Ureter (tissue), 1 donor: ENCODE data around the gene THSD7B. TPM values are rescaled to one million over a fixed set of nuclear protein-coding genes. Genes with fewer than 3 reads are reported as not detected.
"Not testable (repeated sequence)": the region's sequence is repeated elsewhere in the genome, so short reads cannot be mapped to it uniquely, and the experiment has no call there.

Experiments used
- DNase-seq: peaks from one replicate; pipeline ENCODE4 v3.0.0-alpha.2; 2020; ENCODE audit warnings: low spot score
- total RNA-seq: library from RNA; stranded (reverse); gene quantifications from one replicate; pipeline ENCODE4 v1.2.4, GENCODE V29; 2023
- donor health status: DM: yes; HTN: yes; CAD: no.

THSD7B gene
- total RNA-seq, 1 donor from 2014 or later = 7.6 TPM

DNA sequence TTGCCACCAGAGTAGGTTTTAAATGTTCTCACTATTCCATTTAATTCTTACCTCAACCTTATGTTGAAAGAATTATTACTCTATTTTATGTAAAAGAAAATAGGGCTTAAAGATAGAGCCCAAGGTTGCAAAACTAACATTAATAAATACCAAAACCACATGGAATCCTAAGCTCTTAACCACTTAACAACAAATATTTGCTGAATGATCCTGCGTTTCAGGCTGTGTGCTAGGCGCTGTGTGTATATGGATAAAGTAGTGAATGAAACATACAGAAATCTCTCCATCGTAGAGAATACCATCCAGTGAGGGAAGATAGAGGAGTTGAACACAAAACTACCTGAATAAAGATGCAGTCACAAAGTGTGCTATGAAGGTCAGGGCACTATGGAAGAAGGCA lies 485.1 kb downstream of the THSD7B start:
- DNase-seq = no peak

DNA sequence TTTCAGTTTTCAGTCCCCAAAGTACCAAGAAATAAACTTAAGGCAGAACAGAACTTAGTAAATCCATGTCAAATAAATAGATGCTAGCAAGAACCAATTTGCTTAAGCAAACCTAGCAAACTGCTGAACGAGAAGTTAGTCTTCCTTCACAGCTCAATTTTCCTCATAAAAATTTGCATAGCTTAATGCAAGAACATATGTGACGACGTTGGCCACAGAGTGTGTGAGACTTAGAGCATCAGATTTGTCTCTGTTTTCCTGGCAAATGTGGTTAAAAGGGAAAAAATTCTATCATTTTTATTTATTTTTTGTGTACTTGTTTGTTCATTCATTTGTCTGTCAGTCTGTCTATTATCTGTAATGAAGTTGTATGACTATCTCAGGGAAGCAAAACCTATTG lies 485.7 kb downstream of the THSD7B start:
- no peak for DNase-seq

DNA sequence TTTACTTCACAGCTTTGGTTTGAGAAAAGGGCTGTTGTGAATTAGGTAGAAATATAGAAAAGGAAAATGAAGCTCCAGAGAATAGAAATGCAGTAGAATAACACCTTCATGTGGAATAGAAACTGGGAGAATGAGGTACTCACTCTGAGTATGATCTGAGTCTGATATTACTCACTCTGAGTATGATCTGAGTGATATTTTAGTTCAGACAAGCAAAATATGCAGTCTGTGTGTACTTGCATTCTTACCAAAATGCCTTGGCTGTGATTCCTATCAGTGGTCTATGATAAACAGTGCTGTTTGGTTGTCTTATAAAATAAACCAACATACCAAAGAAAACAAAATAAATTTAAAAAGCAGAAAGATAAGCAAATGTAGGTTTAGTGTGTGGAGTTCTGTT lies 487.6 kb downstream of the THSD7B start:
- no peak for DNase-seq

GRCh38 chr2:137254052-137254451 lies 488.7 kb downstream of the THSD7B start:
- DNase-seq = no peak

- no peak for DNase-seq
Measured at GRCh38 chr2:137255345-137255744, 490.0 kb downstream of the THSD7B start.

GRCh38 chr2:137255990-137256389 lies 490.6 kb downstream of the THSD7B start:
- DNase-seq = no peak

GRCh38 chr2:137261881-137262585 lies 496.7 kb downstream of the THSD7B start:
- DNase-seq = no peak

DNA sequence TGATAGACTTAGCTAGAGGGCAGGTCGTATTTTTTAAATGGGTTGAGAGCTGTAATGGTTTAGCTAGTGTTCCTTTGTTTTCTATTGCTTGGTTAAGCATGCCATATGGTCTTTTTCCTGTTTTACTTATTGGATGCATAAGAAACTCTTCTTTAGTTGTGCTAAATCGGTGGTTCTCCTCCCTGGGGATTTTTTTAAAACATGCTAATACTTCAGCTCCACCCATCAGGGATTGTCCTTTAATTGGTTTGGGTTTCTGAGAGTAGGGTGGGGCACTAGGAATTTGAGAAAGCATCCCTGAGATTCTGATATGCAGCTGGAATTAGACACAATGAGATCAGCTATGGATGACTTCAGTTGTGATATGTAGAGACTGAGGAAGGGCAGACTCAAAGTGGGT lies 497.2 kb downstream of the THSD7B start:
- DNase-seq = no peak

- no peak for DNase-seq
Measured at GRCh38 chr2:137287913-137288639, 522.7 kb downstream of the THSD7B start.

DNA sequence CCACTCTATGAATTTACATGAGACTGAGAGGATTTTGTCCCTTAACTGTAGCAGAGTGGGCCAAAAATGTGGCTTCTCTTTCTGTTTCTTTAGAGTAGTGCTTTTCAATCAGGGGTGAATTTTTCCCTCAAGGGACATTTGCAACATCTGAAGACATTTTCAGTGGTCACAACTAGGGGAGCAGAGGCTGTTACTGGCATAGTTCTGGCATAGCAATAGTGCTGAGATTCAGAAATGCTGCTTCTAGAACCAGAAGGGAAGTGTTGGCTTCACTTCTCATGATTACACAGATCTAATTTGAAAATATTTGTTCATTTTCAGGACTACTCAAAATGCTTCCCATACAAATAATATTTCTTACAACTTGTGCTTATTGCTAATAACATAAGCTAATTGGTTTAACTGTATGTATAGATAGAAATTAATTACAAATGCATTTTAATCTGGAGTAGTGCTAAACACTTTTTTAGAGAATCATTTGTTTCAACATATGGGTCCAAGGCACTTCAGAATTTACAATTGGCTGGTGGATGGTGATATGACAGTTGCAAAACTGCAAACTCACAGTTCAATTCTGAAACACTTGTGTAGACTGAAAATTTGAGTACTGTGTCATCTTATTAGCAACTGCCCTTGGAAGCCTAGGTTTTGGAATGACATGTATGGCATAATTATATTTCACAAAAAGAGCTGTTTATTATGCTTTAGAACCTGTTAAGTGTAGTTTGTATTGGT lies 526.7 kb downstream of the THSD7B start:
- DNase-seq = no peak

GRCh38 chr2:137298377-137298776 lies 533.0 kb downstream of the THSD7B start:
- DNase-seq = no peak

- no peak for DNase-seq
Measured at GRCh38 chr2:137300987-137301386, 535.6 kb downstream of the THSD7B start.

DNA sequence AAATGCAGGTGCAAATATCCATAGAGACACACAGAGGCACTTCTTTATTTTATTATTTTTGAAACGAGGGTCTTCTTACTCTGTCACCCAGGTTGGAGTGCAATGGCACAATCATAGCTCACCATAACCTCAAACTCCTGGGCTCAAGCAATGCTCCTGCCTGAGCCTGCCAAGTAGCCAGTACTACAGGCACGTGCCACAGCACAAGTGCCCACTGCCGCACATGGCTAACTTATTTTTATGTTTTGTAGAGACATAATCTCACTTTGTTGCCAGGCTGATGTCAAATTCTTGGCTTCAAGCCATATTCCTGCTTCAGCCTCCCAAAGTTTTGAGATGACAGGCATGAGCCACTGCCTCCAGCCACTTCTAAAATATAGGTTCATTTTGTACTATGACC lies 537.6 kb downstream of the THSD7B start:
- no peak for DNase-seq

- no peak for DNase-seq
Measured at GRCh38 chr2:137316075-137316474, 550.7 kb downstream of the THSD7B start.

- no peak for DNase-seq
Measured at GRCh38 chr2:137321566-137321965, 556.2 kb downstream of the THSD7B start.

DNA sequence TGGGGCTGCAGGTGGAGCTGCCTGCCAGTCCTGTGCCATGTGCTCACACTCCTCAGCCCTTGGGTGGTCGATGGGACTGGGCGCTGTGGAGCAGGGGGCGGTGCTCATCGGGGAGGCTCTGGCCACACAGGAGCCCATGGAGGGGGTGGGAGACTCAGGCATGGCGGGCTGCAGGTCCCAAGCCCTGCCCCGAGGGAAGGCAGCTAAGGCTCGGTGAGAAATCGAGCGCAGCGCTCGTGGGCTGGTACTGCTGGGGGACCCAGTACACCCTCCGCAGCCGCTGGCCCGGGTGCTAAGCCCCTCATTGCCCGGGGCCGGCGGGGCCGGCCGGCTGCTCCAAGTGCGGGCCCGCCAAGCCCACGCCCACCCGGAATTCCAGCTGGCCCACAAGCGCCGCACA lies 566.2 kb downstream of the THSD7B start:
- DNase-seq = not testable (repeated sequence)

- no peak for DNase-seq
Measured at GRCh38 chr2:137333386-137334165, 568.2 kb downstream of the THSD7B start.

- DNase-seq = no peak
Measured at GRCh38 chr2:137336067-137336466, 570.7 kb downstream of the THSD7B start.

GRCh38 chr2:137339051-137339450 lies 573.7 kb downstream of the THSD7B start:
- DNase-seq = no peak

DNA sequence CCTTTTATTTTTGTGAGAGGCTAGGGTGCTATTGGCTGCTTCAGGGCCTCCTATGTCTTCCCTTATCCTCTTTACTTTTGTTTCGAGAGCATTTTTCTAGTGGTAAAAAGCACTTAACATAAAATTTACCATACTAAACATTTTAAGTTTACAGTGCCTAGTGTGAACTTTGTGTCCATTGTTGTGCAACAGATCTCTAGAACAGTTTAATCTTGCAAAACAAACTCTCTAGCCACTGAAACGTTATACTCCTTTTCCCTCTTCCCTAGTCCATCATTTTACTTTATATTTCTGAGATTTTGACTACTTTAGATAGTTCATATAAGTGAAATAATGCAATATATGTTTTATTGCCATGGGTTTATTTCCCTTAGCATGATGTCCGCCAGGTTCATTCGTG lies 580.6 kb downstream of the THSD7B start:
- no peak for DNase-seq

- no peak for DNase-seq
Measured at GRCh38 chr2:137348301-137348700, 583.0 kb downstream of the THSD7B start.

GRCh38 chr2:137357634-137358033 lies 592.3 kb downstream of the THSD7B start:
- no peak for DNase-seq
